Liver (tissue), 3 donors: Measurements from ENCODE around the gene CTAGE1.

Experiments
- HNF4G ChIP-seq: IDR thresholded peaks from 2 replicates; pipeline ENCODE4 v1.6.1; 2016; ENCODE audit warnings: antibody characterized with exemption
- JUND ChIP-seq, 2 donors: IDR thresholded peaks; 2 replicates each; pipeline ENCODE4 v1.6.1; 2016; ENCODE audit warnings: antibody characterized with exemption in 2 of 2
- NR2F2 ChIP-seq: IDR thresholded peaks from 2 replicates; pipeline ENCODE4 v1.6.1; 2016; ENCODE audit warnings: antibody characterized with exemption
- RAD21 ChIP-seq, 2 donors: IDR thresholded peaks; 2 replicates each; pipeline ENCODE4 v1.6.1; 2016; ENCODE audit warnings: antibody characterized with exemption in 2 of 2, mild to moderate bottlenecking in 2 of 2
- RXRA ChIP-seq, 2 donors: IDR thresholded peaks; 2 replicates each; pipeline ENCODE4 v1.6.1; 2017 to 2018; ENCODE audit warnings: antibody characterized with exemption in 2 of 2, mild to moderate bottlenecking in 1 of 2
- TAF1 ChIP-seq: conservative IDR thresholded peaks from 2 replicates; pipeline ENCODE4 v1.6.1; 2016; ENCODE audit warnings: antibody characterized with exemption, mild to moderate bottlenecking
- YY1 ChIP-seq: IDR thresholded peaks from 2 replicates; pipeline ENCODE4 v1.6.1; 2016; ENCODE audit warnings: antibody characterized with exemption, mild to moderate bottlenecking
- TF ChIP-seq, protein P1 (sequence below): fragments of 150-350 bp; IDR thresholded peaks from 2 replicates; pipeline ENCODE4 v1.5.1; 2017; ENCODE audit warnings: improper control_type of control experiment, low read depth, low read length; ENCODE audit not compliant: missing input control
- TF ChIP-seq, protein P2 (sequence below): IDR thresholded peaks from 2 replicates; pipeline ENCODE4 v1.6.1; 2016; ENCODE audit warnings: antibody characterized with exemption
- TF ChIP-seq, protein P3 (sequence below): IDR thresholded peaks from 2 replicates; pipeline ENCODE4 v1.6.1; 2016; ENCODE audit warnings: antibody characterized with exemption
- donor health status: healthy.
- donor health status: healthy.

DNA sequence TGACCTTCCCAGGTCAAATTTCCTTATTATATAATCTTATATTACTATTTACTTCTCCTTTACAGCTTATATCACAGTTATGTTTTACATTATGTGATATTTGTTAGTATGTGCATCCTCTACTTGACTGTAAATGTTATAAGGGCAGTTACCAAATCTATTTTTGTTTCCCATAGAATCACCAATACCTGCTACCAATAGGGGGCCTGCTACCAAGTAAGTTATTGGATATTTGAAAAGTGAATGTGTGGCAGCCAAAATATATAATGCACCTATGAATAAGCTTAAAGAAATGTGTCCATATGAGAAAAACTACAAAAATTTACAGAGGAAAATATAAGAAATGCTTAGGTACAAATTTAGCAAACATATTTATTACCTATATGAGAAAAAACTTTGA is 23.9 kb upstream of the CTAGE1 start:
- TF ChIP-seq, protein P1, sequence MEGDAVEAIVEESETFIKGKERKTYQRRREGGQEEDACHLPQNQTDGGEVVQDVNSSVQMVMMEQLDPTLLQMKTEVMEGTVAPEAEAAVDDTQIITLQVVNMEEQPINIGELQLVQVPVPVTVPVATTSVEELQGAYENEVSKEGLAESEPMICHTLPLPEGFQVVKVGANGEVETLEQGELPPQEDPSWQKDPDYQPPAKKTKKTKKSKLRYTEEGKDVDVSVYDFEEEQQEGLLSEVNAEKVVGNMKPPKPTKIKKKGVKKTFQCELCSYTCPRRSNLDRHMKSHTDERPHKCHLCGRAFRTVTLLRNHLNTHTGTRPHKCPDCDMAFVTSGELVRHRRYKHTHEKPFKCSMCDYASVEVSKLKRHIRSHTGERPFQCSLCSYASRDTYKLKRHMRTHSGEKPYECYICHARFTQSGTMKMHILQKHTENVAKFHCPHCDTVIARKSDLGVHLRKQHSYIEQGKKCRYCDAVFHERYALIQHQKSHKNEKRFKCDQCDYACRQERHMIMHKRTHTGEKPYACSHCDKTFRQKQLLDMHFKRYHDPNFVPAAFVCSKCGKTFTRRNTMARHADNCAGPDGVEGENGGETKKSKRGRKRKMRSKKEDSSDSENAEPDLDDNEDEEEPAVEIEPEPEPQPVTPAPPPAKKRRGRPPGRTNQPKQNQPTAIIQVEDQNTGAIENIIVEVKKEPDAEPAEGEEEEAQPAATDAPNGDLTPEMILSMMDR, result no peak
- TF ChIP-seq RXRA (IDR thresholded peaks at IDR 0.05) (no peak), JUND (IDR thresholded peaks at IDR 0.05) (no peak), YY1 (no peak), NR2F2 (no peak), TAF1 (no peak), RAD21 (IDR thresholded peaks at IDR 0.05) (no peak), HNF4G (no peak)
- TF ChIP-seq, protein P2, sequence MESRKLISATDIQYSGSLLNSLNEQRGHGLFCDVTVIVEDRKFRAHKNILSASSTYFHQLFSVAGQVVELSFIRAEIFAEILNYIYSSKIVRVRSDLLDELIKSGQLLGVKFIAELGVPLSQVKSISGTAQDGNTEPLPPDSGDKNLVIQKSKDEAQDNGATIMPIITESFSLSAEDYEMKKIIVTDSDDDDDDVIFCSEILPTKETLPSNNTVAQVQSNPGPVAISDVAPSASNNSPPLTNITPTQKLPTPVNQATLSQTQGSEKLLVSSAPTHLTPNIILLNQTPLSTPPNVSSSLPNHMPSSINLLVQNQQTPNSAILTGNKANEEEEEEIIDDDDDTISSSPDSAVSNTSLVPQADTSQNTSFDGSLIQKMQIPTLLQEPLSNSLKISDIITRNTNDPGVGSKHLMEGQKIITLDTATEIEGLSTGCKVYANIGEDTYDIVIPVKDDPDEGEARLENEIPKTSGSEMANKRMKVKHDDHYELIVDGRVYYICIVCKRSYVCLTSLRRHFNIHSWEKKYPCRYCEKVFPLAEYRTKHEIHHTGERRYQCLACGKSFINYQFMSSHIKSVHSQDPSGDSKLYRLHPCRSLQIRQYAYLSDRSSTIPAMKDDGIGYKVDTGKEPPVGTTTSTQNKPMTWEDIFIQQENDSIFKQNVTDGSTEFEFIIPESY, result no peak
- TF ChIP-seq, protein P3, sequence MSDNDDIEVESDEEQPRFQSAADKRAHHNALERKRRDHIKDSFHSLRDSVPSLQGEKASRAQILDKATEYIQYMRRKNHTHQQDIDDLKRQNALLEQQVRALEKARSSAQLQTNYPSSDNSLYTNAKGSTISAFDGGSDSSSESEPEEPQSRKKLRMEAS, result no peak
